Activated B cell treated with CpG ODN at 0.5 μM for 24 hours (primary cell): ENCODE data around the gene MIP. TPM values are rescaled to one million over a fixed set of nuclear protein-coding genes. Genes with fewer than 3 reads are reported as not detected.

Source experiments
- ATAC-seq: fragments of 200-7000 bp; cut with Tn5 transposase; one replicate; pipeline ENCODE4 v1.10.0; 2021; ENCODE audit warnings: low read depth, mild to moderate bottlenecking, moderate library complexity
- CTCF ChIA-PET: fragments of 350-600 bp; sonication (Branson Sonifier 250); formaldehyde crosslinking; loops from one replicate; lab custom pipeline; 2021; ENCODE audit warnings: antibody characterized with exemption; lab: Charles Lee
- POLR2A ChIA-PET: fragments of 350-600 bp; sonication (Branson Sonifier 250); formaldehyde crosslinking; loops from one replicate; lab custom pipeline; 2021; ENCODE audit warnings: antibody characterized with exemption; lab: Charles Lee
- DNase-seq: peaks from one replicate; pipeline ENCODE4 v3.0.0; 2022
- H3K27ac Mint-ChIP-seq: one replicate; pipeline ENCODE4 v1.8.0; 2020; ENCODE audit warnings: mixed read lengths
- H3K27me3 Mint-ChIP-seq: one replicate; pipeline ENCODE4 v1.8.0; 2021; ENCODE audit warnings: mixed read lengths
- H3K36me3 Mint-ChIP-seq: one replicate; pipeline ENCODE4 v1.8.0; 2021; ENCODE audit warnings: low read depth, mixed read lengths
- H3K4me1 Mint-ChIP-seq: one replicate; pipeline ENCODE4 v1.8.0; 2021; ENCODE audit warnings: mixed read lengths
- H3K4me3 Mint-ChIP-seq: one replicate; pipeline ENCODE4 v1.8.0; 2020; ENCODE audit warnings: mild to moderate bottlenecking, mixed read lengths
- H3K9me3 Mint-ChIP-seq: one replicate; pipeline ENCODE4 v1.8.0; 2020; ENCODE audit warnings: mixed read lengths
- CTCF ChIP-seq: fragments of 200-600 bp; IDR thresholded peaks from one replicate; pipeline ENCODE4 v1.8.0; 2022; ENCODE audit warnings: antibody characterized with exemption, mild to moderate bottlenecking
- intact Hi-C: fragments of 100-400 bp; cut with micrococcal nuclease; formaldehyde crosslinking; loops from one replicate; pipeline ENCODE4 v1.15.1; 2024
- total RNA-seq: library from RNA; stranded (reverse); gene quantifications from 2 replicates; pipeline ENCODE4 v1.2.3, GENCODE V29; 2022

Gene MIP
- total RNA-seq, 1 donor from 2014 or later: not detected

GRCh38 chr12:56490360-56490759 is 35.9 kb upstream of the MIP start:
- Mint-ChIP-seq H3K4me3 (no peak overlapping the region), H3K27me3 (peaks cover 13% of the 10 kb centered on the region), H3K4me1 (peaks cover 17% of the 10 kb centered on the region), H3K36me3 (peaks cover 3% of the 10 kb centered on the region), H3K27ac (no peak overlapping the region), H3K9me3 (no peaks in the 10 kb centered on the region)
- DNase-seq: no peak
- CTCF ChIA-PET: interaction anchor here (1.1 kb wide), 1 partner anchor 12 kb away, joined by 3 read pairs; no protein-coding TSS in a partner anchor
- ATAC-seq: no peak
- intact Hi-C loops: no loop called here
- no peak for TF ChIP-seq CTCF
- POLR2A ChIA-PET: interaction anchor here (1.1 kb wide), 1 partner anchor 41 kb away, joined by 3 read pairs; the partner anchor contains the start of gene TIMELESS

DNA sequence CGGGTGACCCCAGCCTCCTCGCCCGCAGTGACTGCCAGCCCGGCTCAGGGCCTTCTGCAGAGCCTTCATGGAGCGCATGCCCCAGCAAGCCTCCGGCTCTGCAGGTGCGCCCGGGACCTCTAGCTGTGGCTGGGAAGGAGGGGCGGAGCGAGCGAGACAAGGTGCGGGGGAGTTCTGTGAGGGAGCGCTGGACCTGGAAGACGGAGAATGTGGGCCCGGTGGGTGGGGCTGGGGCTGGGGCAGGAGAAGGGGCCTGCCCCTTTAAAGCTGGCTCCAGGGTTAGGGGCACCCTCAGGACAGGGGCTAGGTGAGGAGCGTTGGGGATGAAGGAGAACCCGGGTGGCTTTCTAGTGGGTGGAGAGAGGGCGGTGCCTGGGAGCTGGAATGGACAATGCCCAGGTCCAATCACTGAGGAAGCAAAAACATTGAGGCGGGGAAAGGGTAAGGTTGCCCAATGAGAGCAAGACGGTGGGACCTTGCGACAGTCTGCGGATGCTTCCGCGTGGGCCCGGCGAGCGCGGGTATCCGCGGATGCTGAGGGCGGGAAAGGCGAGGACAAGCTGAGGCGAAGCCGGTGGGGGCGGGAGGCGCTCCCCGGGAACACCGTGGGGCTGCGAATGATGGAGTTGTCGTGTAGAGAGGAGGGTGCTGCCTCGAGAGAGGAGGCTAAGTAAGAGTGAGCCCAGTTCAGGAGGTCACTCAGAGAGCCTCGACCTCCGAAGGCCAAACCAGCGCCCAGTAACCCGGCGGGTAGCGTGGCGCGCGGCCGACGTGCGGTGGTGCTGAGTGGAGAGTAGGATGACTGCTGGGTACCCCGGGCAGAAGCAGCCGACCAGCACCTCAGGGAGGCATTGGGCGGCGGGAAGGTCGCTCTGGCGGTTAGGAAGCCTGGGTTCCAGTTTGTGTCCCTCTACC is 33.8 kb upstream of the MIP start, which contains the start of gene GLS2:
Gene GLS2 (minus strand): TSS at position 121 of the 915 bp plus-strand sequence. CDS start 43 bp downstream, at position 78.
- ChIA-PET CTCF (interaction anchor here (0.6 to 1.8 kb wide), 4 partner anchors 13 to 972 kb away, joined by 3 to 6 read pairs (median 4); partner anchors contain the start of gene RNF41), POLR2A (interaction anchor here (0.6 to 2.5 kb wide), 19 partner anchors 9 to 358 kb away, joined by 3 to 10 read pairs (median 4); partner anchors contain the start of genes CNPY2, NACA, PTGES3 and TIMELESS)
- Mint-ChIP-seq H3K27ac (peak within 1 kb of the TSS; percentile 81), H3K36me3 (peaks cover 3% of the 10 kb centered on the region), H3K27me3 (peaks cover 13% of the 10 kb centered on the region), H3K9me3 (no peaks in the 10 kb centered on the region), H3K4me1 (peaks cover 17% of the 10 kb centered on the region), H3K4me3 (peak within 1 kb of the TSS; percentile 92)
- peak; percentile 67 for DNase-seq
- peak; percentile 99 for ATAC-seq
- TF ChIP-seq CTCF: no peak
- intact Hi-C loops: no loop called here

DNA sequence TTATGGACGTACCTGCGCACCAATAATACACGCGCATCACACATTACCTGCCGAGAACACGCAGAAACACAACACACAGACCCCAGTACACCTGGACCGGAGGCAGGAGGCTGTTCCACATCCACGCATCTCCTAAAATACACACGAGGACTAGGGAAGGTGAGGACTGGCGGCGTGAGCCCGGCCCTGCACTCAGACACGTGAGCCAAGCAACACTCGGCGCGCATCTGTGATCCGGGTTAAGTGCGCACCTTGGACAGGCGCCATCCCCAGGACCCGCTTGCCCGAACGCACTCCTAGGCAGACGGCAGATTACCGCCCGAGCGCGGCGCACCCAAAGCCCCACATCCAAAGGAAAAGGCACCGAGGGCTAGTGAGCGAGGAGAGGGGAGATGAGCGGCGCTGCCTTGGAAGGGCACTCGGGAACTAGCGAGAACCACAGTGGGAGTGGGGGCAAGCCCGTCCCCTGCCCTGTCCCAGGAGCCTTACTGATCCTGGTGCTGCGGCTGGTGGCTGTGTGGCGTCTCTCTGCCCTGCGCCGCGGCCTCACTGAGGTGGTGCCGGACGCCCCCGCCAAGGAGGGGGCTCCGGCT is 33.1 kb upstream of the MIP start:
- TF ChIP-seq CTCF: no peak
- peak; percentile 27 for ATAC-seq
- Mint-ChIP-seq H3K36me3 (peaks cover 3% of the 10 kb centered on the region), H3K9me3 (no peaks in the 10 kb centered on the region), H3K27ac (peak overlapping the region; percentile 55), H3K4me3 (peak overlapping the region; percentile 92), H3K27me3 (peaks cover 13% of the 10 kb centered on the region), H3K4me1 (peaks cover 17% of the 10 kb centered on the region)
- intact Hi-C loops: no loop called here
- CTCF ChIA-PET: interaction anchor here (1.0 to 1.8 kb wide), 2 partner anchors 14 to 265 kb away, joined by 4 read pairs; partner anchors contain the start of gene RNF41
- DNase-seq: no peak
- POLR2A ChIA-PET: interaction anchor here (0.6 to 2.5 kb wide), 8 partner anchors 13 to 358 kb away, joined by 3 to 10 read pairs (median 6); partner anchors contain the start of genes CNPY2 and TIMELESS

GRCh38 chr12:56486694-56487093 is 32.2 kb upstream of the MIP start:
- ATAC-seq (no peak), DNase-seq (no peak)
- ChIA-PET CTCF (no interaction called here), POLR2A (no interaction called here)
- peak overlapping the region; percentile 92 for H3K4me3 Mint-ChIP-seq
- no peak for TF ChIP-seq CTCF
- peaks cover 12% of the 10 kb centered on the region for H3K27me3 Mint-ChIP-seq
- H3K27ac Mint-ChIP-seq: no peak overlapping the region
- intact Hi-C loops: no loop called here
- H3K36me3 Mint-ChIP-seq: peaks cover 3% of the 10 kb centered on the region
- peaks cover 17% of the 10 kb centered on the region for H3K4me1 Mint-ChIP-seq
- H3K9me3 Mint-ChIP-seq: no peaks in the 10 kb centered on the region
